HG03469 (cell line): ENCODE results near the gene RBM33.

Experiments
- ATAC-seq: cut with Tn5 transposase; IDR thresholded peaks from one replicate; pipeline ENCODE4 v1.9.1; 2021; ENCODE audit warnings: mild to moderate bottlenecking, moderate library complexity, moderate number of reproducible peaks; ENCODE audit not compliant: unreplicated experiment

RBM33 gene

DNA sequence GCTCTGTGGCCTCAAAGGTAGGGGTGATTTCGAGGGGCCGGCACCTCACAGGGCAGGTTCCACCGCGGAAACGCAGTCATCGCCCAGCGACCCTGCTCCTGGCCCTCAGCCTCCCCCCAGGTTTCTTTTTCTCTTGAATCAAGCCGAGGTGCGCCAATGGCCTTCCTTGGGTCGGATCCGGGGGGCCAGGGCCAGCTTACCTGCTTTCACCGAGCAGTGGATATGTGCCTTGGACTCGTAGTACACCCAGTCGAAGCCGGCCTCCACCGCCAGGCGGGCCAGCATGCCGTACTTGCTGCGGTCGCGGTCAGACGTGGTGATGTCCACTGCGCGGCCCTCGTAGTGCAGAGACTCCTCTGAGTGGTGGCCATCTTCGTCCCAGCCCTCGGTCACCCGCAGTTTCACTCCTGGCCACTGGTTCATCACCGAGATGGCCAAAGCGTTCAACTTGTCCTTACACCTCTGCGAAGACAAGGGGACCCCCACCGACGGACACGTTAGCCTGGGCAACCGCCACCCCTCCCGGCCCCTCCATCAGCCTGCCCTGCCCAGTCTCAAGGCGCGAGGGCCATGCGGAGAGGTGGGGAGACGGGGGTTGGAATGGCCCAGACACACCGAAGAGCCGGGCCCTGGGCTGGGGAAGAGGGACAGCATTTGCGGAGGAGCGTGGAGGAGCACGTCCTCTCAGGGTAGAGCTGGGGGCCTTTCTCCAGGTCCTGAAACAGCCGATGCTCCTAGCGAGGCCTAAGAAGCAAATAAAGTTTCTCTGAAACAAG, 161.8 kb downstream of the RBM33 start:
- no peak for ATAC-seq

DNA sequence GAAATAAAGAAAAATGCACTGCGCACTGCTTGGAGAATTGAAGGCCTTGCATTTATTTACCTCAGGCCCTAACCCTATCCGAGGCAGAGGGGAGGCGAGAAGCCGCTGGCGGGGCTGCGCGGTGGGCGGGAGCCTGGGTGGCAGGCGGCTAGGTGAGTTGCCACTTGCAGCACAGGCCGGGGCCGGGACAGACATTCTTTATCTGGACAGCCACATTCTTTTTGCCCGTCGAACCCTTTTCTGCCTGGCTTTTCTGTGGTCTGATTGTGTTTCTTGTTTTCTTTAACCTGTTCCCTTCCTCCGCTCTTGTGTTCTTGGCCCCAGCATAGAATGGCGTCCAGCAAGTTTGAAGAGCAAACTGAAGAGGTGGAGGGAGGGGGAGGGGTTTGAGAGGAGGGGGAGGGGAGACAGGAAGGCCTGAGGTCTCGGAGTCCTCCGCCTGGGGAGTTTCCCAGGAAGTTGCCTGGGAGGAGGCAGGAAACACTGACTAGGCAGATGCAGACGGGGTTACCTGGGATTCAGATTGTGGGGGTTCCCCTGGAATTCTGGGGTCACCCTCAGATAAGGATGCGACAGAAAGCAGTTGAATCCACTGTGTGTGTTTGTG, 162.7 kb downstream of the RBM33 start:
- no peak for ATAC-seq

DNA sequence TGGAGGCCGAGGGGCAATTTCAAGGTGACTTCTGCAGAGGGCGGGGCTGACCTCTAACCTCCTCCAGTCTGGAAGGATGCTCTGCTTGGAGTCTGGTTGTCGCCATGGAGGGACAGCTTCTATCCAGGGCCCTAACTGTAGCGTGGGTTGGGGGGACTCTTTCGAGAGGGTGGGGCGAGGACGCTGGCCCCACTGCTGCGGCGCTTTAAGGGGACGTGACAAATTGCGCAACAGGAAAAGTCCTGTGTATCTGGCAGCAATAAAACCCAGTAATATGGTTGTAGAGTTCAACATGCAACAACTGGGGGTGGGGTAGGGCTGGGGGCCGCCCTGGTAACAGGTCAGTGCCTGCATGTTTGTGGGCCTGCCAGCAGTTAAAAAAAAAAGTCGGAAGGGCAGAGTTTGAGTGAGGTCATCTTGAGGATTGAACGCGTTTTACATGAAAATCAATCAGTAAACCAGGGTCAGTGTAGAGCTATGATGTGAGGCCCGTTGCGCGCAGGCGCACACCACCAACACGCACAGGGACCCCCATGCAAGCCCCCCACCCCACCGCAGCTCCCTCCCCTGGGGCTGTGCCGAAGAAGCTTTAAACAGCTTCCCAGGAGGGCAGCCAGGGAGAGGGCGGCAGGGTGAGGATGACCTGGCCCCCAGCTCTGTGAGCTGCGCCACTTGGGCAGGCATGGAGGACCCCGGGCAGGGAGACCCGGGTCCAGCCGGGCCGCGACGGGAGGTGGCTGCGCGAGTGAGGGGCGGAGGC, 163.5 kb downstream of the RBM33 start:
- no peak for ATAC-seq

DNA sequence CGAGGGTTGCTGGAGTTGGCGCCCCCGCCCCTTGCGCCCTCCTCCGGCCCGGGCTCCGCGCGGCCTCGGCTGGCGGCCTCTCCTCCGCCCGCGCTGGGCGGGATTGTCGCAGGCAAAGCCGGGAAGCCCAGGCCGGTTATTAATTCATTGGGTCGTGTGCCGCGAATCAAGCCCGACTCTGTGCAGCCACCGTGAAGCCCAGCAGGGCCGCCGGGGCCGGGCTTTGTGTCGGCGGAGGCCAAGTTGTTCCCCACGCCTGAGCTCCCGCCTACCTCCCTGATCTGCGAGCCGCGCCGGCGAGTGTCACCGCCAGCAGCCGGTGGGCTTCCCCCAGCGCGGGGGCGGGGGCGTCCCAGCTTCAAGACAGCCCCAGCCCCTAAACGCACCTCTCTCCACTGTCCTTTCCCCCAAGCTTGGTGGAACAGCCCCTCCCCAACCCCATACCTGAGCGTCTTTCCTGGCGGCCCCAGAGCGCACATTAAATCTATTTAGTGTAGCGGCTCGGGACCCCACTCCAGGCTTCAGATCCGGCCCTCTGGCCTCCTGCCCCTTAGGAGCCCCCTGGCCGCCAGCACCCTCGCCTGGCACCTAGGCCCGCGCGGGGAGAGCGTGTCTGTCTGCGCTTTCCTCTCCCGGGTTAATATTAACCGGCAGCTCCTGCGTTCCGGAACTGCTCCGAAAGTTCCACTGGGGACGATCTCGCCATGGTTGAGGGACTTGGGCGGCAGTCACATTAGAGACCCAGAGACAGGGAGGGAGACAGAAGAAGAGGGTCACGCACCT, 164.3 kb downstream of the RBM33 start:
- ATAC-seq = no peak

DNA sequence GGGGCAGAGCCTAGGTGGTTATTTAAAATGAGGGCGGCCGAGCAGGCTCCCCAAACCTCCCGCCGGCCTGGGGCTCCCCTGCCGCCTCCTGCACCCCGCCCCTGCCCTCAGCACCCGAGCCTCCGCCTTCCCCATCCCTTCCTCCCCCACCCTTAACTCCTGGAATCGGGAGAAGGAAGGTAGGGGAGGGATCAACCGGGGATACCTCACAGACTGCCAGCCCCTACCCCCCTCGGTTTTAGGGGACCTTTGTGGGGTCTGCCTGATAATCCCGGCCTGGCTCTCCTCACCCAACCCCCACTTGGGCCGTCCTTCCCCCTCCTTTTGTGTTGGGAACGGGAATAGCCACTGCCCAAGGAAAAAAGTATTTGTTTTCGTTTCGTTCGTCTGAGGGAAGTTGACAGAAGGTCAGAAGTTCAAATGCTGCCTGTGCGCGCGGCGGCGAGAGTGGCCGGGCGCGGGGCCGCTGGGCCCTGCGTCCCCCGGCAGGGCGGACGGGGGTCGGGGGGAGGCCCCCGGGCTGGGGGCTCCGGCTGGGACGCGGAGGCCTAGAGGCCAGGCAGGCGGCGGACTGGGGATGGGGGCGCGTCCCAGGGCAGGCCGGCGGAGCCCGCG, 165.0 kb downstream of the RBM33 start:
- ATAC-seq = no peak

DNA sequence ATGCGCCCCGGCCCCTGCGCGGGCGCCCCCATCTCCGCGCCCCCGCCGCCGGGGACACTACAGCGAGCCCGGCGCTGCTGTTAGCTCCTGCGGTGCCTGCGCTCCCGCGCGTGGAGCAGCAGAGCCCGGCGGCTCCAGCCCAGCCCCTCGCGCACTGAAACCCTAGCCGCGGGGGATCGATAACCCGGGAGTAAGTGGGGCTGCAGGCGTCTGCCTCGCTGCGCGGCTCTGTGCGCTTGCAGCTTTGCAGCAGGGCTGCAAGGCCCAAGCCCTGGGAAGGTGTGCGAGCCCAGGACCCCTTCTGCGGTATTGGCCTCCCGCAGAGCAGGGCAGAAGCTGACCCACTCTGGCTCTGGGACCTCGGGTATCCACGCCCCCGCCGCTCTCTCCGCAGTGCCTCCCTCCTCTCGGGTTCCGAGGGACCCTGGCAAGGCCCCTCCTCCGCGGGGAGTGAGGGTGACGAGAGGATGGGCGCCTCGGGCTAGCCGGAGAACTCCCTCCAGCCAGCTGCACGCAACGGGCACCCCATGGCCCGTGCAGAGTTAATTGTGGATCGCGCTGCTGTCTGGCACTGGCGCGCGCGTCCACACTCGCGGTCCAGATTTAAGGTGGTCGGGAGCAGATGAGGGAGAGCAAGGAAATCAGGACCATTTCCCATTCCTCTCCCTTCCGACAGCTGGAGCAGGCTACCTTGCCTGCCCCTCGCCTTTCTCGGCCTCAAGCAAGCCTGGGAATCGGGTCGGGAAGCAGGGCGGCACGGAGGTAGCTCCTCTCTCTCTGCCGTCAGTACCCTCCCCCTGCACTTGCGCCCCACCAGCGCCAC, 165.7 kb downstream of the RBM33 start:
- ATAC-seq = no peak

DNA sequence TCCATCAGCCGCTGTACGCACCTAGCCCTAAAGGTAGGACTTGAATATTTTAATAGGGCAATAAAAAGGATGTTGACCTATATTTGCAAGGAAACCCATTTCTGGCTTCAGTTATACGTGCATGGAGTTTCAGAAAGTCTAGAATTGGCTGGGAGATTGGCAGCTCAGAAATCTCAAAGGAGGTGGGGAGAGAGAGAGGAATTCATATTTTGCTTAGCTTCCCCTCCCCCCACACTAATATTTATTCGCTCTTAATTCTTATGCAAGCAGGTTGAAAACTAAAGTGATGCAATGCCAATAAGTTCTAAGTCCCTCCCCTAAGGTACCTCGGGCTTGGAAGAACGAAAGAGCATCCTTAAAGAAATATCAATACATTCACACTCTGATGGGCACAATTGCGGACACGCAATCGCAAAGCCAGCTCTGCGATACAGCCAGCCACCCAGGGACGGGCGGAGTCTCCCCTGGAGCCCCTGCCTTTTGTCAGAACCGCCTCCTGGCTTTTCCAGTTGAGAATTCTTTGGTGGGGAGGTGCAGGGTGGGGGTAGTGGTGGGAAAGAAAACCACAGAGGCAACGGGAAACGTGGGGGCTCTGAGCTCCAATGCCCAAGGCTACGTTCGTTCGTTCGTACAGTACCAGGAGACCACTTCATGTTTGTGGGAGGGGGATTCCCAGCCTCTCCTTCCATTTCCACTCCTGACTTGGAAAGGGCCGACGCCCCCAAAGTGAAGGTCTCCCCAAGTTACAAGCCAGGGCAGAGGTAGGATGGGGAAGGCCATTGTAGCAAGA, 166.5 kb downstream of the RBM33 start:
- ATAC-seq = no peak

DNA sequence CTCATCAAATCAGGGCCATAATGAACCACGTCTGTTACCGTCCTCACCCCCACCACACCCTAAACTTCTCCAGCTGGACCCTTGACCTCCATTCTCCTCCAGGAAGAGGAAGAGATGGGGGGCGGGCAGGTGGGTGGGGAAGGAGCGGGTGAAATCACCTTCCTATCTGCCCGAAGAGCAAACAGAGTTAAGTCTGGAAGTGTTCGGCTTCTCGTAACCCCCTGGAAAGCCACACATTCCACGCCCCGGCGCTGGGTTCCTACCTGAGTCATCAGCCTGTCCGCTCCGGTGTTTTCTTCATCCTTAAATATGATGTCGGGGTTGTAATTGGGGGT, 167.1 kb downstream of the RBM33 start:
- no peak for ATAC-seq

DNA sequence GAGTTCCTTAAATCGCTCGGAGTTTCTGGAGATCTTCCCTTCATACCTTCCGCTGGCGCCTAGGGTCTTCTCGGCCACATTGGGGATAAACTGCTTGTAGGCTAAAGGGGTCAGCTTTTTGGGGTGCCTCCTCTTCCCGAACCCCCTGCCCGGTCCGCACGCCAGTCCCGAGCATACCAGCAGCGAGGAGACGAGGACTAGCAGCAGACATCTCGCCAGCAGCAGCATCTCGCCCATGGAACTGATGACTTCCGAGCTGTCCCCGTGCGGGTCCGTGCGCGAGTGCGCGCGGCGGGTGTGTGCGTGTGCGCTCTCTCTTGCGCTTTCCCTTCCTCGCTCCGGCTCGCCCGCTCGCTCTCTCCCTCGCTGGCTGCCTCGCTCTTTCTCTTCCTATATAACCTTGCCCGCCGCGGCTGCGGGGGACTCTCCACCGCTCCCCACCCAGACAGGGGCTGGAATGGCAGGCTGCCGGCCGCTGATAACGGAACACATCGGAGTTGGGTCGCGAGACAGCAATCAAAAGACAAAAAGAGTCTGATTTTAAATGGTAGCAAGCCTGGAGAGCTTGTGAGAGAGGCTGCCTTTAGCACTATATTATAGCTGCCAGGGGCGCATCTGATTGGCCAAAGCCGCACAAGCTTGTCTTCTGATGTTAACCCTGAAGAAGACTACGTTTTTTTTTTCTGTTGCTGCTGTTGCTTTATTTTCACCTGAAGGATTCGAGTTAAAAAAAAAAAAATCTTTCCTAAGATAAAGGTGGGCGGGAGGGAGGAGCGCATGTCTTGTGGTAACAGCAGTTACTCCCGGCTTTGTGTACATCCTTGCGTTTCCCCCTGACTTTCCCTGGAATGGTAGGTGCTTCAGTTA, 167.7 kb downstream of the RBM33 start, which contains the start of gene SHH:
SHH (minus strand) TSS at position 569 of the 867 bp plus-strand sequence; CDS start at position 228, 341 bp downstream.
- ATAC-seq = no peak

DNA sequence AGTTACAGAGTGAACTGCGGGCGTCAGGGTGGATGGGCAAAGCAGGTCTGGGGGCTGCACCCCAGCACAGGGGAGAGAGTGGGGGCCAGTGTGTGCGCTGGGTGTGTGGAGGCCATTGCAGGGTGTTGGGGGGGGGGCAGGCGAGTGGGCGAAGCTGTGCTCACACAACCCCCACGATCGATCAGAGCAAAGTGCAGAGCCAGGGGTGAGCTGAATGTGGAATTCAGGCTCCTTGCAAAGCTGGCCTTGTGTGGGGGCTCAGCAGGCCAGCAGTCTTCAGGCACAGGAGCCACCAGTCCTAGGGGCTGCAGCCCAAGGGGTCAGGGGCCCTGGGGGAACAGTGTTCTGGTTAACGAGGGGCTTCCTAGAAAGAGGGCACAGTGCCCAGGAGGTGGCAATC, 168.7 kb downstream of the RBM33 start:
- no peak for ATAC-seq

DNA sequence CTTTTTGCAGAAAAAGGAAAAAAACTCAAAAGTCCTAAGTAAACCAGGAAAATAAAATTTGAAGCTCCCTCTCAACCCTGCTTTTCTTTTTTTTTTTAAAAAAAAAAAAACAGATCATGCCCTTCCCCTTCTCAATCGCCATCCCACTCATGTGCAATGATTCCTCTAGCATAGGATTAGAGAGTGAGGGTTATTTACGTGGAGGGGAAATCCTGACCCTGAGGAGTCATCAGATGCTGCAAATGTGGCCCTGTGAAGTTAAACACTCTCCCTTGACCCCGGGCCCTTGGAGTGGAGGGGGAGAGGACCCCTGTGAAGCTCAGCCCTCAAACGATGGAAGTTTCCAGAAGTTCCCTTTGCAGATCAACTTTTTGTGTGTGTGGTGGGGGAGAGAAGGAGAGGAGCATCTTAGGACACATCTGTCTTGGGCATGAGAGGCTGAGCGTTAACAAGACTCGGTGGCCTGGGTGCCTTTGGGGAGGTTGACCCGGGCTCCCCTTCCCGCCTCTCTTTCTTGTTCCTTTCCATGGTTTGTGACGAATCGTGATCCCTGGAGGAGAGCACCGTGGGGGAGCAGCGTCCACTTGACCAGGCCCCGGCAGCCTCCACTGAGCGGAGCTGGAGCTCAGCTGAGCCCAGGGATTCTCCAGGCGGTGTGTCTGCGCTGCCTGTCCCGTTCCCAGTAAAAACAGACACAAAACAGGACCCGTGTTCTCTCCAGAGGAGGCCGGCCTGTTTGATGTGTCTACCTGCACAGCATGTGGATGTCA, 169.3 kb downstream of the RBM33 start:
- no peak for ATAC-seq

DNA sequence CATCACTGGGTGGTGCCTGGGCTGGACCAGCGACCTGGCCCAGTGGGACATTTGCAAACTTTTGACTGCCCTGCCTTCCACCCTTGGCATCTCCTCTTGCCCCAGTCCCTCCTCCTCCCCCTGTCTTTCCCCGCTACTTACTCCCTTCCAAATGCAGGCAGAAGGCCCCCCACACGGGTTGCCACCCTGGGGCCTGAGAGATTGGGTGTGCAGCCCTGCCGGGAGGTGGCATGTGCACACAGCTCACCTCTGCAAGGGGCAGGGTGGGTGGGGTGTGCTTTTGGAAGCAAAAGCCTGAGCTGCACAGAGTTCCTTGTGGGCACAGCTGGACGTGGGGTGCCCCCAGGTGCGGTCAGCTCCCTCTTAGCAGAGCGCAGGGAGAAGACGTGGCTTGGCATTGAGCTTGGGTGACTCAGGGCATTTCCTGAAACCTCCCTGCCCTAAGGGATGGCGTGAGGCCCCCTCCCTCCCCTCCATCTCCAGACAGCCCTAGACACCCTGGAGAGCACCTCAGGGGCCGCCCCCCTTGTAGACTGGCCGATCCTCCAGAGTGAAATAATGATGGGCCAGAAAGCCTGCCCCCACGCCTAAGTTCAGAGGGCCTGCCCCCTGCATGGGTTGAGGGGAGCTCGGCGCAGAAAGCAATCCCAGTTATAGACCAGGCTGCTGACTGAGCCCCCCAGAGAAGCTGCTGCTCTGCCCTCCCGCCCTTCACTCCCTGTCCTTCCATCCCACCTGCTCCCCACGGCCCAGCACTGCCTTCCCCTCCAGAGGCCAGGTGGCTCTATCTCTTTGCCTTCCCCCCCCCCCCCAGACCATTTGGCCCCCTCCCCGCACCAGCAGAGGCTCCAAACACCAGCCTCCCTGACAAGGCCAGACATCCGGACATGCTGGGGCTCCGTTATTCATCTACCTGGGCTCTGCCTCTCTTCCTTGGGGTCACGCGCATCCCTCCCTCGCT, 170.1 kb downstream of the RBM33 start:
- ATAC-seq = no peak

DNA sequence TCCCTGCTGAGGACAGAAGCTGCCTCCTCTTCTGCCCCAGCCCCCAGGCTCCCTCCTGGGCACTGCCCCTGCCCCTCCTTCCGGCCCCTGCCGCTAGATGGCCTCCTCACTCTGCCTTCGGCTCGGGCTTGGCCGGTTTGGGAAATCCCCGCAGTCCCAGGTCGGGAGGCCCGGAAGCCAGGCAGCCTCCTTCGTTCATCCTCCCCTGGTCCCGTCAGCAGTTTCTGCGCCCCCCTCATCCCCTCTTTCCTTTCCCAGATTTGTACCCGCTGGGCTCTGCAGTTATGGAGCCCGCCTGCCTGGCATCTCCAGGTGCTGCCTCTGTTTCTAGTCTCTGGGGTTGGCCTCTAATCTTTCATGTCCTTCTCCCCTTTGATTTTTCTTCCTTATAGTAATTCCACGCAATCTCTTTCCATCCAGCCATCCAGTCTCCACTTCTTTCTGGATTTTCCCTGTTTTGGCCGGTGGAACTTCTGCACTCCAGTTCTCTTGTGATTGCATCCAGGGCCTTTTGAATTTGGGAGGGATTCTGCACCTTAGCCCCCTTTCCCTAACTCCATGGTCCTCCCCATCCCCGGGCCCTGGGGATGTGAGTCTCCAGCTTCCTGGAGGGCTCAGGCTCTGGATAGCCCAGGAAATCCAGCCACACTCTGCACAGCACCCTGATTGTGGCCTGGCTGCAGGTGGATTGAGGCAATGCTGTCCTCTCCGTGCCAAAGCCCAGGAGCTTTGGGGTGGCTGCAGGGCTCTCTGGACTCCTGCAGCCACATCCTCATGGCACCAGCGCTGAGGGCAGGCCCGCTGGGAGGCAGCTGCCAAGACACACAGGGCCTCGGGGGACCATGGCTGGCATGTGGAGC, 171.1 kb downstream of the RBM33 start:
- peak; percentile 64 for ATAC-seq

DNA sequence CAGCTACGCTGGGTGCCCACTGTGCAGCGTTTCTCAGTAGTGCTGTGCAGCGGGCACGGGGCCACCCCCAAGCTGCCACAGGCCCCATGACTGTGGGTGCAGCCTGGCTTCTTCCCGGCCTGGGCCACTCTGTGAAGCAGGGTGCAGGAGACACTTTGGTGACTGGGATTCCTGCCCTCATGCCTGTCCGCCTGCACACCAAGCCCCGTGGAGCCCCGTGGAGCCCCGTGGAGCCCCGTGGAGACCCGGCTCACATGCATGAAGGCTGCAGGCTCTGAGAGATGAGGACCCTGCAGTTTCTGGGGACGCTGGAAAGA, 171.7 kb downstream of the RBM33 start:
- no peak for ATAC-seq

DNA sequence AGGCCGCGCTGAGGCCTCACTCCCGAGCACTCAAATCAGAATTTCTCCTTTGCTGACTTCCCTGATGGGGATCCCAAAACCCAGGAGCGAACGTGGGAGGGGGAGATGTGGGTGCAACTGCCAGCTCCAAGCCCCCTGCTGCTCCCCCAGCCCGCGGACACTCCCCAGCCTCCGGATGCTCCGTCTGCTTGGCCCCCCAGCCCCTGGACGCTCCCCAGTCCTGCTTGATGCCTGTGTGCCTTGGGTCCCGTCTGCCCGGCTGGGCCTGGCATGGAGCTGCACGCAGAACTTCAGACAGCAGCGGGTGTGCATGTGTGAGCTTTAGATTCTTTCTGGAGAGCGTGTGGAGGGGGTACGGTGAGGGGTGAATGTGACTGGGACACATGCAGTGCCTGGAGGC, 172.5 kb downstream of the RBM33 start:
- ATAC-seq = no peak
